Measurements from ENCODE around the gene PANK4. TPM values are rescaled to one million over a fixed set of nuclear protein-coding genes. Genes with fewer than 3 reads are reported as not detected.
"Not testable (repeated sequence)": the region's sequence is repeated elsewhere in the genome, so short reads cannot be mapped to it uniquely, and the experiment has no call there.

The PANK4 gene
- total RNA-seq, 4 donors from 2014 or later, result 15.1 to 38.1 (median 27.4) TPM

DNA sequence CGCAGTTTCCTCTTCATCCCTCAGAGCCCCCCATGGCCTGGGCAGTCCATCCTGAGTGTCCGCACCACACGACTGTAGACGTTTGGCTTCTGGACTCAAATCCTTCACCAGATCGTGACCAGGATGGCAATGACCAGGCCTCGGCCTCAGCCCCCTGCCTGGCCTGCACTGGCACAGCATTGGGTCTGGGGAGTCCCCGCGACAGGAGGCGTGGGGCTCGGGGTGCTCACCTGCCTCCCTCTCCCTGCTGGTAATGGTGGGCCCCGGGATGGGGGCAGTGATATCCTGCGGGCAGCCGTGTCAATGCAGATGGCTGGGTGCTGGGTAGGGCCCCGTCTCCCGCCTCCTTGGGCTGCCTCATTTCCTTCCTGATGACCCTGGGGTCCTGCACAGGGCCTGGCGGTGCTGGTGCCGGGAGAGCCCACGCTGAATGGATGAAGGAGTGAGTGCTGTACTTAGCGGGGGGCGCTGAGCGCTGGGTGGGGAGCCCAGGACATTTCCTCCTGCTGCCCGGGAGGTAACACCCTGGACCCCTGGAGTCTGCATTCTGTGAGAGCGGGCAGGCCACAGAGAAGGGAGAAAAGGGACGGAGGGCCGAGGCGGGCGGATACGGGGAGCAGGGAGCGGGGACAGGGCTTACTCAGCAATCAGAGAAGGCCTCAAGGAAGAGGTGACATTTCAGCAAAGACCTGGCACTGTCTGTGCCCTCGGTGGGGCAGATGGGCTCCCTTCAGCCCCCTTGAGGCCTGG is 27.6 kb upstream of the PANK4 start:
- no peak for DNase-seq (ENCODE audit: low spot score)
- TF ChIP-seq, protein P1, sequence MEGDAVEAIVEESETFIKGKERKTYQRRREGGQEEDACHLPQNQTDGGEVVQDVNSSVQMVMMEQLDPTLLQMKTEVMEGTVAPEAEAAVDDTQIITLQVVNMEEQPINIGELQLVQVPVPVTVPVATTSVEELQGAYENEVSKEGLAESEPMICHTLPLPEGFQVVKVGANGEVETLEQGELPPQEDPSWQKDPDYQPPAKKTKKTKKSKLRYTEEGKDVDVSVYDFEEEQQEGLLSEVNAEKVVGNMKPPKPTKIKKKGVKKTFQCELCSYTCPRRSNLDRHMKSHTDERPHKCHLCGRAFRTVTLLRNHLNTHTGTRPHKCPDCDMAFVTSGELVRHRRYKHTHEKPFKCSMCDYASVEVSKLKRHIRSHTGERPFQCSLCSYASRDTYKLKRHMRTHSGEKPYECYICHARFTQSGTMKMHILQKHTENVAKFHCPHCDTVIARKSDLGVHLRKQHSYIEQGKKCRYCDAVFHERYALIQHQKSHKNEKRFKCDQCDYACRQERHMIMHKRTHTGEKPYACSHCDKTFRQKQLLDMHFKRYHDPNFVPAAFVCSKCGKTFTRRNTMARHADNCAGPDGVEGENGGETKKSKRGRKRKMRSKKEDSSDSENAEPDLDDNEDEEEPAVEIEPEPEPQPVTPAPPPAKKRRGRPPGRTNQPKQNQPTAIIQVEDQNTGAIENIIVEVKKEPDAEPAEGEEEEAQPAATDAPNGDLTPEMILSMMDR (IDR thresholded peaks at IDR 0.05), result no peak

DNA sequence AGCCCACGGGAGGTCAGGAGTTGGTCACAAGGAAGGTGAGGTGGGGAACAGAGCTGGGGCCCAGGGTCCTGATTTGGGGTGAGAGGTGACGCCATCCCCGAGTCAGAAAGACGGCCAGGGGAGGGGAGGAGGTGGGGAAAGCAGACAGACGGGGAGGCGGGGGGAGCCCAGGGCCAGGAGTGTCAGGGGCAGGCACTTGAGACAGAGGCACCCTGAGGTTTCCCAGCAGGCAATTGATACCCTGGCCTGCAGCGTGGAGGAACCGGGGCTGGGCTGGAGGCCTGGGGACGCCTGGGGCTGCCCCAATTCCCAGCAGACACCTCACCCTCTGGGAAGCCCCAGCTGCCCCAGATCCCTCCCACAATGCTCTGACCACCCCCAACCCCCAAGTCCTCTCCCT is 26.7 kb upstream of the PANK4 start:
- not testable (repeated sequence) for ATAC-seq (ENCODE audit: low FRiP score)

More for the DNA sequence above, 27.6 kb upstream of the PANK4 start:
- ATAC-seq (ENCODE audit: low FRiP score), result no peak

DNA sequence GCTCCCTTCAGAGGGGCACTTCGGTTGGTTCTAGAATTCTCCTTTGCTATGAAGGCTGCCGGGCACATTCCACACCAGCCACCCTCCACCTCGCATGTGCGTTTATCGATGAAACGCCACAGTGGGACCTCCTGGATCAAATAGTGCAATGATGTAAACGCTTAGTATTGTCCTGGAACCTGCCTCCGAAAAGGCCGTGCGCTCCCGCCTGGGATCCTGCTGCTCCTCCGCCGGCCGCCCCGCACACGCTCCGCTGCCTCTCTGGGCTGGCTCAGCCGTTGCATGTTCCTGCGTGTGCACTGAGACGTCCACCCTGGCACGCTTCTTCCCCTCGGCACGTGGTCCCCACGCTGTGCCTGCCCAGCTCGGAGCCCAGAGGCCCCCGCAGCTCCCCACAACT is 25.8 kb upstream of the PANK4 start:
- TF ChIP-seq, protein P1 (IDR thresholded peaks at IDR 0.05), result no peak
- no peak for ATAC-seq (ENCODE audit: low FRiP score)

More for the DNA sequence above, 26.7 kb upstream of the PANK4 start:
- not testable (repeated sequence) for DNase-seq (ENCODE audit: low spot score)

GRCh38 chr1:2551544-2551943 is 25.1 kb upstream of the PANK4 start:
- not testable (repeated sequence) for DNase-seq (ENCODE audit: low spot score); ATAC-seq (ENCODE audit: low FRiP score)

More for the DNA sequence above, 25.8 kb upstream of the PANK4 start:
- no peak for DNase-seq (ENCODE audit: low spot score)

DNA sequence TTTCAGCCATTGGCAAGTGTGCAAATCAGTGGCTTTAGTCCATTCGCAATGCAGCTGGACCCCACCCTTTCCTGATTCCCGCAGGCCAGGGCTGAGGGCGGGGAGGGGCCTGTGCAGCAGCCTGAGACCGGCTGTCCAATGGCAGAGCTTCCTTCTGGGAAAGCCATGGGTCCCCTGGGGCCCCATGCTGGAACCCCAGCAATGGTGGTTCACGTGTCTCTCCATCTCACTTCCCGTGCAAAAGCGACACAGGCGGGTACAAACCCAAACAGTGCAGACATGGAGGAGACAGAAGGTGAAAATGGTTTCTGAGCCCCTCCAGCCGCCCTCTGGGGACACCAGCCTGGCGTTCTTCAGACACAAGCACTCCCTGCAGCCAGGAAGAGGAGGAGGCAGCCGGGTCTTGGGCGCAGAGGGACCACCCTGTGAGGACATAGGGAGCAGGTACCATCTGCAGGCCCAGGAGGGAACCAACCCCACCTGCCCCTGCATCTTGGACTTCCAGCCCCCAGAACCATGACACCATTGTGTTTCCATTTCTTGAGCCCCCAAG is 24.0 kb upstream of the PANK4 start:
- not testable (repeated sequence) for DNase-seq (ENCODE audit: low spot score); ATAC-seq (ENCODE audit: low FRiP score)

DNA sequence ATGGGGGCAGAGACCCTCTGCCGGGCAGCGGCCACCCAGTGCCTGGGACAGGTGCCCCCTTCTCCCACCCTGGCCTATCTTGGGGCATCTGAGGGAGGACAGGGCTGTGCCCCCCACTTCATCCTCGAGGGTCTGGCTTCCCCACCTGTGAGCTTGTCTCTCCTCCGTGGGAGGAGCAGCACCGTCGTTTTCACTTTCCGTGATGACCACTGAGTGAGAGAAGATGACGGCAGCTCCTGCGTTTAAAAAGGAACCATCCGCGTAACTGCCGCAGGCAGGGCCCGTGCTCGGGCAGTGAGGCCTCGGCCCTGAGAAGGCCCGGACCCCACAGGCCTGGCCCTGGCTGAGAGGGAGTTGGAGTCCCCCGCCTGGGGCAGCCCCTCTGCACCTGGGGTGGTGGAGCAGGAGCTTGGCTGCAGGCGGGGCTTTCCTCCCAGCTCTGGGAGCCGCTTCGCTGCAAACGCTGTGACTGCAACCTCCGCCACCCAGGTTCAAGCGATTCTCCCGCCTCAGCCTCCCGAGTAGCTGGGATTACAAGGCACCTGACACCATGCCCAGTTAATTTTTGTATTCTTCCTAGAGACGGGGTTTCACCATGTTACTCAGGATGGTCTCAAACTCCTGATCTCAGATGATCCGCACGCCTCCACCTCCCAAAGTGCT is 23.1 kb upstream of the PANK4 start:
- not testable (repeated sequence) for ATAC-seq (ENCODE audit: low FRiP score); DNase-seq (ENCODE audit: low spot score)

DNA sequence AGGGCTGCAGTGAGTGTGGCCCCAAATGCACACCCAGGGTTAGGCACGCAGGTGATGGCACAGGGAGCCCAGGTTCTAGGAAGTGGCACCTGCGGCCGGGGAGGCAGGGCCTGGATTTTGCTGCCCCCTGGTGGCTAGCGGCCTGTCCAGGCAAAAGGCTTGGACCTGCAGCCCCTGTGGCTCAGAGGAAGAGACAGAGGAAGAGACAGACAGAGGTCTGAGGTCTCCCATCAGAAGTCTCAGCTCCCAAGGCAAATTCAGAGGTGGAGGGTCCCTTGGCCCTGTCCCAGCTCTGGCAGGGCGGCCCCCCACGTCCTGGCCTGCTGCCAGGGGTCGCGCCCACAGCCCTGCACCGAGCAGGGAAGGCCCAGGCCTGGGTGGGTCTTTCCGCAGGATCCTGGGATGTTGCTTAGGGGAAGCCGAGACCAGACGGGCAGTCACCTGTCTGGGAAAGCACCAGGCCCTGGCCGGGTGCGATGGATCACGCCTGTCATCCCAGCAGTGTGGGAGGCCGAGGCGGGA is 21.7 kb upstream of the PANK4 start:
- DNase-seq (ENCODE audit: low spot score), result no peak

GRCh38 chr1:2547210-2548067 is 21.0 kb upstream of the PANK4 start:
- DNase-seq (ENCODE audit: low spot score) (no peak), ATAC-seq (ENCODE audit: low FRiP score) (peak; percentile 7)
- TF ChIP-seq, protein P1 (IDR thresholded peaks at IDR 0.05), result no peak

More for the DNA sequence above, 21.7 kb upstream of the PANK4 start:
- TF ChIP-seq, protein P1 (IDR thresholded peaks at IDR 0.05), result peak in 2 of 3 donors; percentile 43 to 58
- peak; percentile 27 for ATAC-seq (ENCODE audit: low FRiP score)
